ENCODE results near the gene DEPDC7. TPM values are rescaled to one million over a fixed set of nuclear protein-coding genes. Genes with fewer than 3 reads are reported as not detected.

The DEPDC7 gene
- total and polyA plus RNA-seq, 3 donors from 2014 or later: 14.9 to 47.7 (median 23.2) TPM

GRCh38 chr11:33055375-33055774 is 39.7 kb downstream of the DEPDC7 start:
- Histone ChIP-seq H3K36me3 (ENCODE audit: low read depth, missing control alignments) (no peaks in the 10 kb centered on the region), H3K4me3 (no peak overlapping the region)
- DNase-seq: no peak

GRCh38 chr11:33057284-33057683 is 41.6 kb downstream of the DEPDC7 start:
- Histone ChIP-seq H3K4me3 (no peak overlapping the region), H3K36me3 (ENCODE audit: low read depth, missing control alignments) (no peaks in the 10 kb centered on the region), H3K4me1 (no peaks in the 10 kb centered on the region), H3K27ac (no peak overlapping the region), H3K27me3 (no peaks in the 10 kb centered on the region), H3K9me3 (no peaks in the 10 kb centered on the region)
- no peak for DNase-seq
- TF ChIP-seq POLR2A (IDR thresholded peaks at IDR 0.05): no peak
- TF ChIP-seq, protein P1, sequence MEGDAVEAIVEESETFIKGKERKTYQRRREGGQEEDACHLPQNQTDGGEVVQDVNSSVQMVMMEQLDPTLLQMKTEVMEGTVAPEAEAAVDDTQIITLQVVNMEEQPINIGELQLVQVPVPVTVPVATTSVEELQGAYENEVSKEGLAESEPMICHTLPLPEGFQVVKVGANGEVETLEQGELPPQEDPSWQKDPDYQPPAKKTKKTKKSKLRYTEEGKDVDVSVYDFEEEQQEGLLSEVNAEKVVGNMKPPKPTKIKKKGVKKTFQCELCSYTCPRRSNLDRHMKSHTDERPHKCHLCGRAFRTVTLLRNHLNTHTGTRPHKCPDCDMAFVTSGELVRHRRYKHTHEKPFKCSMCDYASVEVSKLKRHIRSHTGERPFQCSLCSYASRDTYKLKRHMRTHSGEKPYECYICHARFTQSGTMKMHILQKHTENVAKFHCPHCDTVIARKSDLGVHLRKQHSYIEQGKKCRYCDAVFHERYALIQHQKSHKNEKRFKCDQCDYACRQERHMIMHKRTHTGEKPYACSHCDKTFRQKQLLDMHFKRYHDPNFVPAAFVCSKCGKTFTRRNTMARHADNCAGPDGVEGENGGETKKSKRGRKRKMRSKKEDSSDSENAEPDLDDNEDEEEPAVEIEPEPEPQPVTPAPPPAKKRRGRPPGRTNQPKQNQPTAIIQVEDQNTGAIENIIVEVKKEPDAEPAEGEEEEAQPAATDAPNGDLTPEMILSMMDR (IDR thresholded peaks at IDR 0.05): no peak
- intact Hi-C loops (cut with DNase I; ENCODE audit: low total_unique reads): no loop called here
- 96 to 100% methylated on average over 1 of the region's 1 CpG for WGBS, 2 donors

More at GRCh38 chr11:33055375-33055774, 39.7 kb downstream of the DEPDC7 start:
- no peak overlapping the region for H3K27ac ChIP-seq
- no peaks in the 10 kb centered on the region for H3K27me3 ChIP-seq
- no peaks in the 10 kb centered on the region for H3K9me3 ChIP-seq
- intact Hi-C loops (cut with DNase I; ENCODE audit: low total_unique reads): no loop called here
- H3K4me1 ChIP-seq: no peaks in the 10 kb centered on the region
- TF ChIP-seq POLR2A (IDR thresholded peaks at IDR 0.05): no peak
- TF ChIP-seq, protein P1 (IDR thresholded peaks at IDR 0.05): no peak

- 86 to 88% methylated on average over 5 of the region's 5 CpGs for WGBS, 2 donors
- intact Hi-C loops (cut with DNase I; ENCODE audit: low total_unique reads): loop anchor here (10.0 kb wide), 1 partner anchor 105 kb away; no protein-coding TSS in a partner anchor
These were observed 43.8 kb downstream of the DEPDC7 start for GRCh38 chr11:33059331-33060007.

DNA sequence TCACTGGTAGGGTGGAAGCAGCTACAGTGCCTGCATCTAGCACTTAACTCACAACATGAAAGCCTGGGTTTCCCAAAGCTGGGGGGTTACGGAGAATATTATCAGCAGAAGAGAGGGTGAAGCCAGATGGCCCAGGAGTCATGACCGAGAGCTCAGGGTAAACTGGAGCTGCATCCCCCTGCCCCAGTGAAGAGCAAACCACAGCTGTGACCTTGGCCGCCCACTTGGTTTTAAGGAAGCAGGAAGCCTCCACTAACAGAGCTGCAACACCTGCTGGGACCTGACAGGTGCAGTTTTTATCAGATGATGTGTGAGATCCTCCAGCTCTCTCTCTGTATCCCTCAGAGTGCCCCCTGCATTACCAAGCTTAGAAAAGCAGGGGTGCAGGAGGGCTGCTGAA is 44.6 kb downstream of the DEPDC7 start:
- H3K36me3 ChIP-seq (ENCODE audit: low read depth, missing control alignments): no peaks in the 10 kb centered on the region
- no peak overlapping the region for H3K27ac ChIP-seq
- 98 to 100% methylated on average over 3 of the region's 3 CpGs for WGBS, 2 donors
- intact Hi-C loops (cut with DNase I; ENCODE audit: low total_unique reads): loop anchor here (10.0 kb wide), 1 partner anchor 105 kb away; no protein-coding TSS in a partner anchor
- H3K9me3 ChIP-seq: no peaks in the 10 kb centered on the region
- DNase-seq: no peak
- no peaks in the 10 kb centered on the region for H3K4me1 ChIP-seq
- no peak overlapping the region for H3K4me3 ChIP-seq
- TF ChIP-seq POLR2A (IDR thresholded peaks at IDR 0.05): no peak
- TF ChIP-seq, protein P1 (IDR thresholded peaks at IDR 0.05): no peak
- H3K27me3 ChIP-seq: no peaks in the 10 kb centered on the region

More at GRCh38 chr11:33059331-33060007, 43.8 kb downstream of the DEPDC7 start:
- Histone ChIP-seq H3K9me3 (no peaks in the 10 kb centered on the region), H3K27ac (no peak overlapping the region), H3K36me3 (ENCODE audit: low read depth, missing control alignments) (no peaks in the 10 kb centered on the region), H3K4me1 (no peaks in the 10 kb centered on the region), H3K4me3 (no peak overlapping the region), H3K27me3 (no peaks in the 10 kb centered on the region)
- TF ChIP-seq, protein P1 (IDR thresholded peaks at IDR 0.05): no peak
- TF ChIP-seq POLR2A (IDR thresholded peaks at IDR 0.05): no peak
- DNase-seq: no peak

DNA sequence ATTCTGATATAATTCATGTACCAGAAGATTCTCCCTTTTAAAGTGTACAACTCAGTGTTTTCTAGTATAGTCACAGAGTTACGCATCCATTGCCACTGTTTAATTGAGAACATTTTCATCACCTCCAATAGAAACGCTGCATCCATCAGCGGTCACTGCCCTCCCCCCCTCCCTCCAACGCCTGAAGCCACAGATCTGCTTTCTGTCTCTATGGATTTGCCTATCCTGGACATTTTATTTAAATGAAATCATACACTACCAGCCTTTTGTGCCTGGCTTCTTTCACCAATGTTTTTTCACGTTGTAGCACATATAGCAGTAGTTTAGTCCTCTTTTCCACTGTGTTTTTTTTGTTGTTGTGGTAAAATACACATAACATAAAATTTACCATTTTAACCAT is 46.5 kb downstream of the DEPDC7 start:
- no peaks in the 10 kb centered on the region for H3K27me3 ChIP-seq
- no peak overlapping the region for H3K27ac ChIP-seq
- no peak overlapping the region for H3K4me3 ChIP-seq
- H3K9me3 ChIP-seq: no peaks in the 10 kb centered on the region
- no peaks in the 10 kb centered on the region for H3K36me3 ChIP-seq (ENCODE audit: low read depth, missing control alignments)
- TF ChIP-seq, protein P1 (IDR thresholded peaks at IDR 0.05): no peak
- TF ChIP-seq POLR2A (IDR thresholded peaks at IDR 0.05): no peak
- no peak for DNase-seq
- no peaks in the 10 kb centered on the region for H3K4me1 ChIP-seq
- WGBS, 2 donors: 86 to 94% methylated on average over 5 of the region's 5 CpGs
- intact Hi-C loops (cut with DNase I; ENCODE audit: low total_unique reads): loop anchor here (10.0 kb wide), 1 partner anchor 107 kb away; no protein-coding TSS in a partner anchor

All from testis (tissue), 3 donors.